ENCODE measurements around the gene ARSK. TPM values are rescaled to one million over a fixed set of nuclear protein-coding genes. Genes with fewer than 3 reads are reported as not detected.
"Not testable (repeated sequence)": the region's sequence is repeated elsewhere in the genome, so short reads cannot be mapped to it uniquely, and the experiment has no call there.

ARSK gene
- polyA plus RNA-seq, 1 of the 3 experiments (the other 2 are of a cell fraction) = 5.6 TPM

GRCh38 chr5:95643152-95643551 lies 88.3 kb downstream of the ARSK start (continued):
- TF ChIP-seq, protein P1, sequence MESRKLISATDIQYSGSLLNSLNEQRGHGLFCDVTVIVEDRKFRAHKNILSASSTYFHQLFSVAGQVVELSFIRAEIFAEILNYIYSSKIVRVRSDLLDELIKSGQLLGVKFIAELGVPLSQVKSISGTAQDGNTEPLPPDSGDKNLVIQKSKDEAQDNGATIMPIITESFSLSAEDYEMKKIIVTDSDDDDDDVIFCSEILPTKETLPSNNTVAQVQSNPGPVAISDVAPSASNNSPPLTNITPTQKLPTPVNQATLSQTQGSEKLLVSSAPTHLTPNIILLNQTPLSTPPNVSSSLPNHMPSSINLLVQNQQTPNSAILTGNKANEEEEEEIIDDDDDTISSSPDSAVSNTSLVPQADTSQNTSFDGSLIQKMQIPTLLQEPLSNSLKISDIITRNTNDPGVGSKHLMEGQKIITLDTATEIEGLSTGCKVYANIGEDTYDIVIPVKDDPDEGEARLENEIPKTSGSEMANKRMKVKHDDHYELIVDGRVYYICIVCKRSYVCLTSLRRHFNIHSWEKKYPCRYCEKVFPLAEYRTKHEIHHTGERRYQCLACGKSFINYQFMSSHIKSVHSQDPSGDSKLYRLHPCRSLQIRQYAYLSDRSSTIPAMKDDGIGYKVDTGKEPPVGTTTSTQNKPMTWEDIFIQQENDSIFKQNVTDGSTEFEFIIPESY (IDR thresholded peaks at IDR 0.05; ENCODE audit: borderline replicate concordance, low read depth) = no peak
- TF ChIP-seq SMC3 (IDR thresholded peaks at IDR 0.05; ENCODE audit: low read depth, low read length) (no peak), ELF1 (IDR thresholded peaks at IDR 0.05) (no peak)

DNA sequence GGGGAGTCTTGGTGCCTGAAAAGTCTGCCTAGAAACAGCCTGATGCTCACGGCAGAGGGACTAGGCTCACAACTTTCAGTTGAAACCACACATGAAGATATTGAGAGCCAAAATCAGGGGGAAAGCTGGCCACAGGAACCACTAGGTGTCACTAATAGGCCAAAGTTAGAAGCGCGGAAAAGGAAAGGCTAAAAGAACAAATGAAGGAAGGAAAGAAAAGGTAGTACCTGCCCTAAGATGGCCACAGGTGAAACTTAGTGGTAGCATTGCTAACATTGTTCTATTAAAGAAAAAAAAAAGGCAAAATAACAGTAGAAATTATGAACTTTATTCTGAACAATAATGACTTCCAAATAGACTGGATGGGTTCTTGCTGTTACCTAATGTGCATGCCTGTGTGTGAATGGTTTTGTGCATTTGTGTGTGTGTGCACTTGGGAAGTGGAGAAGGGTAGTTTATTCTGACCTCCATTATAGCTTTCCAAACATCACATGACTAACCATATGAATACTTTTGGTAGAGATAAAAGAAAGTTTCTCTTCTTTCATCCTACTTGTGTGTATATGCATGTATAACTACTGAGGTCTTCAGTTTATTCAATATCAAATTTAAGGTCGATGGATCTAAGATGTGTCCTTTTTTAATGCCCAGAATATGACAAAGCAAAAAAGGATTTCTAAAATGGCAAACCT lies 89.6 kb downstream of the ARSK start:
- H3K27ac ChIP-seq (ENCODE audit: low read depth in 2 of 2, low read length in 1 of 2) = no peak overlapping the region; a peak in 1 of 4 replicates
- H3K4me3 ChIP-seq (ENCODE audit: low read depth in 2 of 2, low read length in 1 of 2) = no peak overlapping the region
- no peaks in the 10 kb centered on the region for H3K9me2 ChIP-seq
- H2AFZ ChIP-seq (ENCODE audit: low read depth) = peak overlapping the region; percentile 84
- WGBS (ENCODE audit: low lambda C conversion rate) = 12% methylated on average over 4 of the region's 4 CpGs
- no peaks in the 10 kb centered on the region for H3K36me3 ChIP-seq (replicated peaks in 1 of 2; ENCODE audit: control insufficient read depth in 1 of 2, insufficient read depth in 2 of 2, low read length in 1 of 2)
- no peak overlapping the region for H3K4me2 ChIP-seq
- no peak overlapping the region for H3K9ac ChIP-seq
- H3F3A ChIP-seq (replicated peaks; ENCODE audit: insufficient read depth) = peaks cover 13% of the 10 kb centered on the region
- no peaks in the 10 kb centered on the region for H3K79me2 ChIP-seq (ENCODE audit: insufficient read depth)
- DNase-seq = peak; percentile 44
- H3K4me1 ChIP-seq (ENCODE audit: control insufficient read depth in 1 of 2, insufficient read depth in 2 of 2, low read depth in 1 of 2, low read length in 1 of 2) = peaks cover 0 to 6% of the 10 kb centered on the region in 2 experiments; a peak in 2 of 4 replicates
- no peaks in the 10 kb centered on the region for H4K20me1 ChIP-seq (ENCODE audit: insufficient read depth)
- no peaks in the 10 kb centered on the region for H3K27me3 ChIP-seq (ENCODE audit: insufficient read depth)
- ChIA-PET POLR2A (no interaction called here), CTCF (interaction anchor here (0.6 to 9.5 kb wide), 33 partner anchors 9 to 1027 kb away, joined by 3 to 139 read pairs (median 5); partner anchors contain the start of genes GLRX, GPR150 and RHOBTB3)
- TF ChIP-seq NFIC (IDR thresholded peaks at IDR 0.05; ENCODE audit: borderline replicate concordance) (no peak), SMC3 (IDR thresholded peaks at IDR 0.05; ENCODE audit: low read depth, low read length) (peak; percentile 76), POLR2AphosphoS5 (IDR thresholded peaks at IDR 0.05; ENCODE audit: low read depth, low read length) (no peak), MXI1 (IDR thresholded peaks at IDR 0.05; ENCODE audit: low read depth, low read length) (0 out of 2 replicates have a peak, but pooled peaks have one; percentile 15), CTCF (IDR thresholded peaks at IDR 0.05) (peak; percentile 86), EP300 (IDR thresholded peaks at IDR 0.05; ENCODE audit: borderline replicate concordance in 1 of 2, low read depth in 1 of 2, low read length in 1 of 2) (no peak), RAD21 (IDR thresholded peaks at IDR 0.05; ENCODE audit: low read length) (peak; percentile 90), FOXM1 (IDR thresholded peaks at IDR 0.05; ENCODE audit: low read depth) (no peak), MAX (IDR thresholded peaks at IDR 0.05; ENCODE audit: low read depth) (no peak), FOSL2 (IDR thresholded peaks at IDR 0.05; ENCODE audit: borderline replicate concordance, low read depth) (no peak), TEAD4 (IDR thresholded peaks at IDR 0.05; ENCODE audit: borderline replicate concordance, insufficient read depth) (no peak), SIN3A (IDR thresholded peaks at IDR 0.05; ENCODE audit: borderline replicate concordance, low read depth, low read length) (no peak), EZH2phosphoT487 (IDR thresholded peaks at IDR 0.05; ENCODE audit: borderline replicate concordance, low read depth) (no peak)
- no peaks in the 10 kb centered on the region for H3K9me3 ChIP-seq

- ChIA-PET POLR2A (interaction anchor here (0.5 to 1.8 kb wide), 8 partner anchors 24 to 691 kb away, joined by 3 to 25 read pairs (median 4); partner anchors contain the start of gene RHOBTB3), CTCF (interaction anchor here (0.8 to 9.5 kb wide), 8 partner anchors 18 to 690 kb away, joined by 3 to 139 read pairs (median 7); partner anchors contain the start of gene RHOBTB3)
- Histone ChIP-seq H3K4me3 (ENCODE audit: low read depth in 2 of 2, low read length in 1 of 2) (peak overlapping the region in 1 of 2 experiments; percentile 66; a peak in 2 of 4 replicates), H3F3A (replicated peaks; ENCODE audit: insufficient read depth) (peaks cover 13% of the 10 kb centered on the region), H2AFZ (ENCODE audit: low read depth) (peak overlapping the region; percentile 92; the same call in 1 of the 2 replicates), H3K4me2 (peak overlapping the region; percentile 86), H3K27ac (ENCODE audit: low read depth in 2 of 2, low read length in 1 of 2) (peak overlapping the region in 1 of 2 experiments; percentile 31; a peak in 1 of 4 replicates)
- not testable (repeated sequence) for H3K79me2 ChIP-seq (ENCODE audit: insufficient read depth); H3K27me3 ChIP-seq (ENCODE audit: insufficient read depth); H3K9me3 ChIP-seq; H3K9me2 ChIP-seq; DNase-seq; H3K4me1 ChIP-seq (ENCODE audit: control insufficient read depth in 1 of 2, insufficient read depth in 2 of 2, low read depth in 1 of 2, low read length in 1 of 2); H3K9ac ChIP-seq; H4K20me1 ChIP-seq (ENCODE audit: insufficient read depth); H3K36me3 ChIP-seq (replicated peaks in 1 of 2; ENCODE audit: control insufficient read depth in 1 of 2, insufficient read depth in 2 of 2, low read length in 1 of 2)
- 89% methylated on average over 17 of the region's 17 CpGs for WGBS (ENCODE audit: low lambda C conversion rate)
Observed at GRCh38 chr5:95646226-95646568, 91.3 kb downstream of the ARSK start.

Data from SK-N-SH (cell line).